ENCODE results near the gene ARHGAP8. TPM values are rescaled to one million over a fixed set of nuclear protein-coding genes. Genes with fewer than 3 reads are reported as not detected.

ARHGAP8 gene
- total RNA-seq, 2 experiments from 2014 or later: 5.7 to 6.3 TPM

DNA sequence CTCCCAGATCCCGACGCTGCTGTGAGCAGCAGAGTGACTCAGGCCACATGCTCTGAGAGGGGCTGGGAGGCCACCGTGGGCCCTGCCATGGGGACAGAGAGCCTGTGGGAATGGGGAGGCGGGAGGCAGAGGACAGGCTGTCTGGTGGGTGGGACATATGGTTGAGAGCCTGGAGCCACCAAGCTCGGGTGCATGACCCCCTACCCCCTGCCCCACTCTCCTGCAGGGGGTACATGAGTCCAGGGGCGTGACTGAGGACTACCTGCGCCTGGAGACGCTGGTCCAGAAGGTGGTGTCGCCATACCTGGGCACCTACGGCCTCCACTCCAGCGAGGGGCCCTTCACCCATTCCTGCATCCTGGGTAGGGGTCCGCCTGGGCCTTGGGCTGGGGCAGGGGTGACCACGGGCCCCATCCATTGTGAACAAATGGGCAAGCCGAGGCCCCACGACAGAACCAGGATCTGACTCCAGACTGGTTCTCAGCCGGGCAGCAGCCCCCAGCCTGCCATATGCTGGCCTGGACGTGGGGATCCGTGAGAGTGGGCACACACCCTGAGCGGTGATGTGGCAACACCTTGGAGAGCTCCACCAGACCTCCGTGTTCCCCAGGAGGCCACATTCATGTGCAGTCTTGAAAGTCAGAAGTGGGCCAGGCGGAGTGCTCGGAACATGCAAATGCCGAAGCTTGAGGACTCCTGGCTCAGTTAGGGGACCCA is 17.4 kb upstream of the ARHGAP8 start:
- peaks cover 4% of the 10 kb centered on the region for H3K4me1 Mint-ChIP-seq (ENCODE audit: low read depth)
- intact Hi-C loops (cut with DNase I, micrococcal nuclease): no loop called here
- H3K4me3 Mint-ChIP-seq: no peak overlapping the region
- DNase-seq (no peak), ATAC-seq (ENCODE audit: poor library complexity) (no peak)
- peaks cover 5% of the 10 kb centered on the region for H3K36me3 Mint-ChIP-seq (ENCODE audit: low read depth)
- peaks cover 0 to 6% of the 10 kb centered on the region in 2 experiments for H3K9me3 ChIP-seq (ENCODE audit: control insufficient read depth in 1 of 2, insufficient read depth in 1 of 2, low read length in 2 of 2)
- no peaks in the 10 kb centered on the region for H3K9me3 Mint-ChIP-seq
- H3K27ac ChIP-seq (ENCODE audit: low read depth in 1 of 2, low read length in 2 of 2): no peak overlapping the region
- H3K4me3 ChIP-seq (ENCODE audit: low read length): no peak overlapping the region
- peaks cover 6% of the 10 kb centered on the region for H3K36me3 ChIP-seq (ENCODE audit: insufficient read depth, low read length)
- POLR2A ChIA-PET: no interaction called here
- CTCF ChIA-PET: interaction anchor here (0.7 to 1.4 kb wide), 3 partner anchors 29 to 50 kb away, joined by 3 to 7 read pairs (median 6); no protein-coding TSS in a partner anchor
- TF ChIP-seq, protein P1, sequence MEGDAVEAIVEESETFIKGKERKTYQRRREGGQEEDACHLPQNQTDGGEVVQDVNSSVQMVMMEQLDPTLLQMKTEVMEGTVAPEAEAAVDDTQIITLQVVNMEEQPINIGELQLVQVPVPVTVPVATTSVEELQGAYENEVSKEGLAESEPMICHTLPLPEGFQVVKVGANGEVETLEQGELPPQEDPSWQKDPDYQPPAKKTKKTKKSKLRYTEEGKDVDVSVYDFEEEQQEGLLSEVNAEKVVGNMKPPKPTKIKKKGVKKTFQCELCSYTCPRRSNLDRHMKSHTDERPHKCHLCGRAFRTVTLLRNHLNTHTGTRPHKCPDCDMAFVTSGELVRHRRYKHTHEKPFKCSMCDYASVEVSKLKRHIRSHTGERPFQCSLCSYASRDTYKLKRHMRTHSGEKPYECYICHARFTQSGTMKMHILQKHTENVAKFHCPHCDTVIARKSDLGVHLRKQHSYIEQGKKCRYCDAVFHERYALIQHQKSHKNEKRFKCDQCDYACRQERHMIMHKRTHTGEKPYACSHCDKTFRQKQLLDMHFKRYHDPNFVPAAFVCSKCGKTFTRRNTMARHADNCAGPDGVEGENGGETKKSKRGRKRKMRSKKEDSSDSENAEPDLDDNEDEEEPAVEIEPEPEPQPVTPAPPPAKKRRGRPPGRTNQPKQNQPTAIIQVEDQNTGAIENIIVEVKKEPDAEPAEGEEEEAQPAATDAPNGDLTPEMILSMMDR (IDR thresholded peaks at IDR 0.05): no peak
- H3K27me3 Mint-ChIP-seq: no peaks in the 10 kb centered on the region
- H3K27ac Mint-ChIP-seq: no peak overlapping the region
- H3K27me3 ChIP-seq (ENCODE audit: control insufficient read depth in 1 of 2, insufficient read depth in 2 of 2, low read length in 2 of 2): no peaks in the 10 kb centered on the region
- H3K4me1 ChIP-seq (ENCODE audit: insufficient read depth, low read length): peaks cover 7% of the 10 kb centered on the region

DNA sequence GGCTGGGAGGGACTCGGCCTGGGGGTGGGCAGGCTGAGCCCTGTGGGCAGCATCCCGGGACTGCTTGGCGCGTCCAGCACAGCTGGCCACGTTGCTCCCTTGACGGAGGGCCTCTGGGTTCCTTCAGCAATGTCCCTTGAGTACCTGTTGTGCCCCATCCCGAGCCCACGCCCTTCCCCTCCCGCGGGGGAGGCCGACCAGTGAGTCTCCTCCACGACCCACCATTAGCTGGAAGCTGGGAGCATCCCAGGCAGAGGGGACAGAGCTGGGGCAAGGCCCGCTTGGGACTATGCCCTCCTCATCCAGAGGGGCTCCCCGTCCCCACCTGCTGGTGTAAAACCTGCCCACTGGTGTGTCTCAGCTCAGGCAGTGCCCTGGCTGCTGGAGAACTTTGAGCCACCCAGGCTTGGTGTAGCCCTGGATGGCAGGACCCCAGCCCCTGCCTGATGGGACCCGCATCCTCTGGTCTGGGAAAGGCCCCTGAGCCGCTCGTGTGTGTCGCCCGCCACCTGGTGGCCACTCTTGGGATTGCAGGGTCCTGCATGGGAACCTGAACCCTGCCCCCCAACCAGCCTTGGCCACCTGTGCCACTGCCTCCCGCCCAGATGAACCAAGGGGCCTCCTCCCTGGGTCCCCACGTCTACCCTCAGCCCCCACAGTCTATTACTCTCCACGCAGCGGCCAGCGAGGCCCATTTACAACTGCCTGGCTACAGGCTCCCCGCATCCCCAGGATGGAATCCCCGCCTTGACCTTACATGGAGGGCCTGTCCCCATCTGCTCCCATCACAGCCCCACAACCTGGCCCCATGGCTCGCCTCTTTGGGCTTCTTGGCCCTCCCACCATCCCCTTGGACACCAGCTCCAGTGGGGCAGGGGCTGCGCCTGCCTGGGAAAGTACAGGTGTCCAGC is 16.6 kb upstream of the ARHGAP8 start:
- Mint-ChIP-seq H3K9me3 (no peaks in the 10 kb centered on the region), H3K4me1 (ENCODE audit: low read depth) (peaks cover 4% of the 10 kb centered on the region), H3K27me3 (no peaks in the 10 kb centered on the region), H3K4me3 (no peak overlapping the region), H3K27ac (no peak overlapping the region), H3K36me3 (ENCODE audit: low read depth) (peaks cover 4% of the 10 kb centered on the region)
- H3K4me1 ChIP-seq (ENCODE audit: insufficient read depth, low read length): peaks cover 7% of the 10 kb centered on the region
- ChIA-PET POLR2A (no interaction called here), CTCF (interaction anchor here (0.7 to 1.4 kb wide), 4 partner anchors 30 to 924 kb away, joined by 3 to 7 read pairs (median 4); partner anchors contain the start of gene EFCAB6)
- intact Hi-C loops (cut with DNase I, micrococcal nuclease): loop anchor here (1.0 to 2.0 kb wide), 2 partner anchors 38 to 743 kb away; no protein-coding TSS in a partner anchor
- no peak overlapping the region for H3K4me3 ChIP-seq (ENCODE audit: low read length)
- no peaks in the 10 kb centered on the region for H3K27me3 ChIP-seq (ENCODE audit: control insufficient read depth in 1 of 2, insufficient read depth in 2 of 2, low read length in 2 of 2)
- TF ChIP-seq, protein P1 (IDR thresholded peaks at IDR 0.05): peak; percentile 98
- peaks cover 0 to 6% of the 10 kb centered on the region in 2 experiments for H3K9me3 ChIP-seq (ENCODE audit: control insufficient read depth in 1 of 2, insufficient read depth in 1 of 2, low read length in 2 of 2)
- H3K27ac ChIP-seq (ENCODE audit: low read depth in 1 of 2, low read length in 2 of 2): no peak overlapping the region
- DNase-seq (peak; percentile 71 to 91 (median 81)), ATAC-seq (ENCODE audit: poor library complexity) (peak; percentile 81)
- peaks cover 6% of the 10 kb centered on the region for H3K36me3 ChIP-seq (ENCODE audit: insufficient read depth, low read length)

DNA sequence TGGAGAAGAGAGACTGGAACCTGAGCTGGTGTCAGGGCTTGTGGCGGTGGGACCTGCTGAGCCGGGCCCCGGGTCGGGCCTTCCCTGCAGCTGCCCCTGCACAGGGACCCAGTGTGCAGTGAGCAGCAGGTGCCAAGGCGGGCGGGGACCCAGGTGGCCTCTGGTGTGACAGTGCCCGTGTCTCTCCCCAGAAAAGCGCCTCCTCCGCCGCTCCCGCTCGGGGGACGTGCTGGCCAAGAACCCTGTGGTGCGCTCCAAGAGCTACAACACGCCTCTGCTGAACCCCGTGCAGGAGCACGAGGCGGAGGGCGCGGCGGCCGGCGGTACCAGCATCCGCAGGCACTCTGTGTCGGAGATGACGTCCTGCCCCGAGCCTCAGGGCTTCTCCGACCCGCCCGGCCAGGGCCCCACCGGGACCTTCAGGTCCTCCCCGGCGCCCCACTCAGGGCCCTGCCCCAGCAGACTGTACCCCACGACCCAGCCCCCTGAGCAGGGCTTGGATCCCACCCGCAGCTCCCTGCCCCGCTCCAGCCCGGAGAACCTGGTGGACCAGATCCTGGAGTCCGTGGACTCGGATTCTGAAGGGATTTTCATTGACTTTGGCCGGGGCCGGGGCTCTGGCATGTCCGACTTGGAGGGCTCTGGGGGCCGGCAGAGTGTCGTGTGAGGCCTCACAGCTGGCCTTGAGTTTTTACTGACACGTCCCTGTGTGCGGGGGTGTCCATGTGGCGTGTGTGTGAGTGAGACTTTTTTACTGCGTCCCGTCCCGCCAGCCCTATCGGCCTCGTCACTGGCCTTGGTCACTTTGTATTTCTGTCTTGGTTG is 15.6 kb upstream of the ARHGAP8 start:
- Histone ChIP-seq H3K27ac (ENCODE audit: low read depth in 1 of 2, low read length in 2 of 2) (no peak overlapping the region), H3K4me3 (ENCODE audit: low read length) (no peak overlapping the region), H3K9me3 (ENCODE audit: control insufficient read depth in 1 of 2, insufficient read depth in 1 of 2, low read length in 2 of 2) (peaks cover 0 to 6% of the 10 kb centered on the region in 2 experiments), H3K27me3 (ENCODE audit: control insufficient read depth in 1 of 2, insufficient read depth in 2 of 2, low read length in 2 of 2) (no peaks in the 10 kb centered on the region), H3K36me3 (ENCODE audit: insufficient read depth, low read length) (no peaks in the 10 kb centered on the region), H3K4me1 (ENCODE audit: insufficient read depth, low read length) (peaks cover 7% of the 10 kb centered on the region)
- Mint-ChIP-seq H3K27ac (no peak overlapping the region), H3K4me1 (ENCODE audit: low read depth) (peaks cover 4% of the 10 kb centered on the region), H3K27me3 (no peaks in the 10 kb centered on the region), H3K9me3 (no peaks in the 10 kb centered on the region), H3K36me3 (ENCODE audit: low read depth) (no peaks in the 10 kb centered on the region), H3K4me3 (no peak overlapping the region)
- DNase-seq (peak in 1 of 14 experiments; percentile 26), ATAC-seq (ENCODE audit: poor library complexity) (no peak)
- ChIA-PET POLR2A (no interaction called here), CTCF (interaction anchor here (0.8 kb wide), 1 partner anchor 925 kb away, joined by 3 read pairs; the partner anchor contains the start of gene EFCAB6)
- TF ChIP-seq, protein P1 (IDR thresholded peaks at IDR 0.05): no peak
- intact Hi-C loops (cut with DNase I, micrococcal nuclease): loop anchor here (1.0 to 2.0 kb wide), 2 partner anchors 39 to 744 kb away; no protein-coding TSS in a partner anchor
